Measurements from ENCODE around the gene NTN5.

The NTN5 gene

GRCh38 chr19:48614436-48615230, 58.2 kb downstream of the NTN5 start, which contains the start of gene FAM83E:
Gene FAM83E, minus strand, starts transcription at chr19:48615076. Its CDS starts 1,704 bp downstream, at chr19:48613372.
- DNase-seq (ENCODE audit: low read depth), result no peak

GRCh38 chr19:48613852-48614435, 58.9 kb downstream of the NTN5 start:
- no peak for DNase-seq (ENCODE audit: low read depth)

DNA sequence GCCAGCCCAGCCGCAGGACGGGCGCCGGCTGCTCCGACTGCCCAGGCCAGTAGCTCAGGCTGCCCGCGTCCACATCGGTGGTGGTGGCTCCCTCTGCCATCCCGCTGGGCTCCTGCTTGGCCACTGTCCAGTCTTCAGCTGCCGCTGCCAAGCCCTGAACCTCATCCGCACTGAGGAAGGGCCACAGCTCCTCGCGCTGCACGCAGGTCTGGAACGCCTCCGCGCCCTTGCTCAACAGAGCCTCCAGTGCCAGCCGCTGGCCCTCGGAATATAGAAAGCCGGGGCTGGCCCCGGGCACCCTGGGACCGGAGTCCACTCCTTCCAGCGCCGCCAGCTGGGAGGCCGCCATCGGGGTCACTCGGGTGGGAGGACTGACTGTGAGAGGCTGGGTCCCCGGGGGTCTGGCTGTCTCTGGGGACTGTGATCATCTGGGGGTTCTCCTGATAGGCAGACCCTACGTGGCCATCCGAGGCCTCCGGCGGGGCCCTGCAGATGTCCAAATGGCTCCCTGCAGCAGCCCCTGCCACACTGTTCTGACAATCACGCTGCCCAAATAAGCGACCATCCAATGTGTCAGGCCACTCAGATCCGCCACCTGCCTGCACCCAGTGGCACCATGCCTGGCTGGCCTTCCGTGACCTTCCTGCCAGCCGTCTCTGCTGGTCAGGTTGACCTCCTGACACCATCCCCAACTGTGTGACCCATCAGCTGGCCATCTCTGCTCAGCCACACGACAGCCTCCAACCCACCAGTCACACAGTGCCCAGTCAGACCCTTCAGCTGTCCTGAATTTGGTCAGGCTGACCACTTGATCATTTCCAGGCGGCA, 59.6 kb downstream of the NTN5 start:
- no peak for DNase-seq (ENCODE audit: low read depth)

DNA sequence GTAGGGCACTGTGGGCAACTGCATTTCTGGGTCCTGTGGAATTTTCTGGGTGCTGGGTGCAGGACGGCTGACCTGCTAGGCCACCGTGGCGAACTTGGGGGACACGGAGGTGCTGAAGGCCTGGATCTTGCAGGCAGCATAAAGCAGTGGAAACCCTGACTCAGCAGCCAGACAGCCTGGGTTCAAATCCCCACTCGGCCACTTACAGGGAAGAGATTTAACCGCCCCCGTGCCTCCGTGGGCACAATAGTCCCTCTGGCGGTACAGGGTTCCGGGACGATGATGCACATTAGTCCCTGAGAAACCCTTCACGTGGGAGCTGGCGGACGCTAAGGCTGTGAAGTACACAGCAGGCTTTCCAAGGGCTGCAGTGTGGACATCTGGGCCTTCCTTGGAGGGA, 60.9 kb downstream of the NTN5 start:
- no peak for DNase-seq (ENCODE audit: low read depth)

All from fibroblast of the conjunctiva (primary cell).